Activated T-helper 9 cell treated with anti-CD3 and anti-CD28 coated beads, Interleukin-2, amount 50 U/mL, for 16 hours (primary cell): Measurements from ENCODE around the gene MAL.

Source experiments
- DNase-seq: peaks from one replicate; pipeline ENCODE4 v3.0.0-alpha.2; 2020; ENCODE audit warnings: low read depth

MAL gene

DNA sequence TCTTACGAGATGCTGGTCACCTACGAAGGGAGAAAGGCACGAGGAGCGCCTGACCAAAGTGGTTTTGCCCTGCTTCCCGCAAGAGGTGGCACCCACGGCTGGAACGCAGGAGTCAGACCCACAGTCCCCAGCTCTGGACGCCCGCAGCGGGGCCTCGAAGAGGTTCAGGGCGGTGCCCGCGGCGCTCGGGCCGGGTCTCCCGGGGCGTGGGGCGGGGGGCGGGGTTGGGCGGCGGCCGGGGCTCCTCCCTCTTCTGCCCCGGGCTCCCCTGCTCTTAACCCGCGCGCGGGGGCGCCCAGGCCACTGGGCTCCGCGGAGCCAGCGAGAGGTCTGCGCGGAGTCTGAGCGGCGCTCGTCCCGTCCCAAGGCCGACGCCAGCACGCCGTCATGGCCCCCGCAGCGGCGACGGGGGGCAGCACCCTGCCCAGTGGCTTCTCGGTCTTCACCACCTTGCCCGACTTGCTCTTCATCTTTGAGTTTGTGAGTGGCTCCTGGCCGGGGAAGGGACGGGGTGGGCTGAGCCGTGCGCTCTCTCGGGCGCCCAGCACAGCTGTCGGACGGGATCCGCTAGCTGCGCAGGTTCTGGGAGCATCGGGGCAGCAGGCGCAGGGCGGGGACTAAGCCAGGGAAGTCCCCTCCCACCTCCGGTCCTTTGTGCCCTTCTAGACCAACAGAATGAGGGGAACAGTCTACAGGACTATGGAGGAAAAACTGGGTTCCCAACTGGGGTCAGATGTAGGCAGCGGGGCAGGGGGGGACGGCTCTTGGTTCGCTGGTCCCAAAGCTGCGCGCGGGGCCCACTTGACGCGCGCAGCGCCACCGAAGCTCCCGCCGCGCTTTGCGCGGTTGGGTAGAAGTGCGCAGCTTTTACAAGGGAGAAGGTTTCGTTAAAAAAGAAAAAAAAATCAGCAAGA is at the start of gene MAL:
MAL (plus strand) TSS at position 303 of the 914 bp plus-strand sequence; CDS start at position 388, 85 bp downstream.
- peak; percentile 38 for DNase-seq

DNA sequence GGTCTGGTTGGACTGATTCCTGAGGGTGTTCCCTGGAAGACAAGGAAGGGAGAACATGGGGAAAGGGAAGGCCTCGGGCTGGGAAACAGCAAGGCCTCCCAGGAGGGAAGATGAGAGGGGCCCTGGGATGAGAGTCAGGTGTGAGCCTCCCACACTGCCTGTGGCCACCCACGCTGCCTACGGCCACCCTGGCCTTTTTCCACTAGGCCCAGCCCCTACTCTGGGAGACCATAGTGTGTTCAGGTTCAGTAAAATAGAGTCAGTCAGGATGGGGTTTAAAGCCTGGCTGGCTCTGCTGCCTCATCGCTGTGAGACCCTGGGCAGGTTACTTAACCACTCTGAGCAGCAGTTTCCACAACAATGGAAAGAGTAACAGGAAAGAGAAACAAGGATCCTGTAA is 47.7 kb upstream of the MAL start:
- no peak for DNase-seq

DNA sequence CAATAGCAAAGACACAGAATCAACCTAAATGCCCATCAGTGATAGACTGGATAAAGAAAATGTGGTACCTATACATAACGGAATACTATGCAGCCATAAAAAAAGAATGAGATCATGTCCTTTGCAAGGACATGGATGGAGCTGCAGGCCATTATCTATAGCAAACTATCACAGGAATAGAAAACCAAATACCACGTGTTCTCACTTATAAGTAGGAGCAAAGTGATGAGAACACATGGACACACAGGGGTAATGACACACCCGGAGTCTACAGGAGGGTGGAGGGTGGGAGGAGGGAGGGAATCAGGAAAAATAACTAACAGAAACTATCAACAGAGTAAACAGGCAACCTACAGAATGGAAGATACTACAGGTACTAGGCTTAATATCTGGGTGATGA is 46.6 kb upstream of the MAL start:
- DNase-seq, result no peak

DNA sequence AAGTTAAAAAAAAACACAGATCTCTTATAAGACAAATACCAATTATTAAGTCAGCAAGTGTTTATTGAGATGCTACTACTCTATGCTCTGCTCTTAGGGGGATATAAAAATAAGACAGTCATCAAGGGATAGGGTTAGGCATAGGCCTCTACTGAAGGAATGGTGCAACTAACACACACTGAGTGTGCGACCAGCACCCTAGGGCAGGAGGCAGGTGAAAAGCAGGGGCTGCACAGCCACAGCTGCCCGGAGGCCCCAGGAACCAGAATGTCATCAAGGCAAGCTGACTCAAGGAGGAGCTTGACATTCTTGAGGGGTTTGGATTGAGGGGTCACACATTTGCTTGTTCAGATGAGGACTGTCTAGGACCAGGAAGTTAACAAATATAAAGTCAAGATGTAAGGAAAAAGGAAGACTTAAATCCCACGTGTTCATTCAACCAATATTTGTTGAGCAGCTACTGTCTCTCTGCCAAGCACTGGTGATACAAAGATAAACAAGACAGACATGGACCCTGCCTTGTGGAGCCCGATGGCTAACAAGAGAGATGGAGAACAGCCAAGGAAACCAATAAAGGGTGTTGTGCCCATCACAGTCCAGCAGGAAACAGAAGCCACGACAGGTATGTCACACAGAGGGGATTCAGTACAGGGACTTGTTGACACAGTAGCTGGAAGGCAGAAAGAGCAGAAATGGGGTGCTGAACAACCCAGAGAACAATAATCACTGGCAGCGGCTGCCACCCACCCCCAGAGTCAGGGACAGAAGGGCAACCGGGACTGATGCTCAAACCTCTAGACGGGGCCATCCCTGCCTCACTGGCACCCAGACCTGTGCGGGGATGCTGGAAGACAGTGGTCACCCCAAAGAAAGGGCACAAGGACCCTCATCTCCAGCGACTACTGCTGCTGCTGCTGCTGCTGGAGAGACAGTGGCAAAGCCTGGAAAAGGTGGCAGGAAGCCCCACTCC is 45.8 kb upstream of the MAL start:
- no peak for DNase-seq

DNA sequence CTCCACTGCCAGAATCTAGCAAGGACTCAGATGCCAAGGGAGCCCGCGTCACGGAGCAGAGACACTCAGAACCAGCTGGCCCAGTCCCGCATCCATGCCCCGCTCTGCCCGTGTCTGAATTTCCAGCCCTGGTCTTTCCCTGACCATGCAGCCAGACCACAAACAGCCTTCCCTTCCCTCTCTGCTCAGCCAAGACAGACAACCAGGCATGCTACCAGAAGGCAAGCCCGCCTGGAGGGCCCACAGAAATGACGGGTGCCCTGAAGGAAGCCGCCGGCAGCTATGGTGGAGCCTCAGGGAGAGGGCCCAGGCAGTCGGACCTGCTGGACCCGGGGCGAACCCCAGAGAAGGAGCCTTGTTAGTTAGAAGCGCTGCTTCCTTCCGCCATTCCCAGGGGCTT is 45.1 kb upstream of the MAL start:
- DNase-seq, result no peak

DNA sequence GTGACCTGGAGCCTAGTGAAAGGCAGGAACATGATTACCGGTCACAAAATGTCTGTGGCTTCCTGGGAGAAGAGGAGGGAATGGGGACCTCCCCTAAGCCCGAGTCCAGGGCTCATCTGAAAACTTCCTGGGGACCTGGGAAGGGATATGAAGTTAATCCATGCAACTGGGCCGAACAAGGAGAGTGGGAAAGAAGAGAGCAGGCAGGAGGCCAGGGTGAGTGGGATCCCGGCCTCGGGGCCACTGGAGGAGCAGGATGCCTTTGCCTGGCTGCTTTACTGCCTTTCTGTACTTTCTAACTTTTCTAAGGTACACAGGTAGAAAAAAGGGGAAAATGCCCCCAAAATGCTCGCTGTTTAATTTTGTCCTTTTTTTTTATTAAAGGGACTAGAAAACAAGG is 43.4 kb upstream of the MAL start:
- no peak for DNase-seq

DNA sequence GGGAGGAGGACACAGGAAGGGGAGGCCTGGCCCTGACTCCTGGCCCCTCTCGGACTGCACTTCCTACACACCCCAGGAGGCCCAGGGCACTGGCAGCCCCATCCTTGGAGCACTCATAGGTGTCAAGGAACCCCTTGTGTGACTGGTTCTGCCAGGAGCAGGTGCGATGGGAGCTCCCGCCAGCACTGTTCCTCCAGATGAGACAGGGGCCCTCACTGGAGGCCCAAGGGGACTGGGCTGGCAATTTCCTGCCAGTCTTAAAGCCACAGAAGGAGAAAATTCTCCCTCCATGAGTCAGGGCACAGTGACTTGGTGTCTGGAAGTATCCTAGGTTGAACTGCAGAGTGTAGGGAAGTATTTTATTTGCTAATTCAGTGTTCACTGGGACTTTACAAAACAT is 42.8 kb upstream of the MAL start:
- DNase-seq, result no peak

DNA sequence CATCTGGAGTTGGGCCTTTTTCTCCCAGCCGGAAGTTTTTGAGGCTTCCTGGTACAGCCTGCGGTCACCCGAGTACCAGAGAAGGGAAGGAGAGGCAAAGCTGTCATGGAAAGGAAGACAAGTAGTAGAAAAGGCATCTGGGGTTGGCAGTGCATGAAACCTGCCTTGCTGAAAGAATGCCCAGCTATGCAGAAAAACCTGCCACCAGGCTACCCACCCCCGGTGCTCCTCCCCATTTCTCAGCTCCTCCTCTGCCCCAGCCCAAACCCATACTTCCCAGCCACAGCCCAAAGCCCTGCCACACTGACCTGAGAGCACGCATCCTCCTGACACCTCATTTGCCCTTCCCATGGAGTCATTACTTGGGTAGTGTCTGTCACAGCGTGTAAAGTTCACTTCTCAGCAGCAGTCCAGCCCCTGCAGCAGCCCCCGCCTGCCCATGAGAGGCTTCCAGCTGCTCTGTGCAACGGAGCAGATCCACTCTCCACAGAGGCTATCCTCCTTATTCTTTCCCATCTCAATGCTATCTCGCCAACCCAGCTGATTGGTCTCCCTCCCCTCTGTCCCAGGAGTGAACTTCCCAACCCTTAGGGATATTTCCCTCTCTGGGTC is 40.4 kb upstream of the MAL start:
- no peak for DNase-seq

DNA sequence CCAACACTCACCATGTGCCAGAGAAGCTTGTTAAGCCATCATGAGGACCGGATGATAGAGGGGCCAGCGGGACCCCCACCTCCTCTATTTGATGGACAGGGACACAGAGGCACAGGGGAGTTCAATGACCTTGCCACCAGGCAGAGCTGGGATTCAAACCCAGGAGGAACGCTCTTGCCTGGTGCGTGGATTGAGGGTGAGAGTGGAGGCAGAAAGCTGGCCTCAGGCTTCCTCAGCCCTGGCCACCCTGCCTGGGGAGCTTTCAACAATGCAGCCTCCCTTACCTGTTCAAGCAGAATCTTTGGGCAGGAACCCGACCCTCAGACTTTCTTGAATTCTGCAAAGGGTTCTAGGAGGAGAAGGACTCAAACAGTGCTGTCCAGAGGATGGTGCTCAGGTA is 39.9 kb upstream of the MAL start:
- DNase-seq, result no peak

DNA sequence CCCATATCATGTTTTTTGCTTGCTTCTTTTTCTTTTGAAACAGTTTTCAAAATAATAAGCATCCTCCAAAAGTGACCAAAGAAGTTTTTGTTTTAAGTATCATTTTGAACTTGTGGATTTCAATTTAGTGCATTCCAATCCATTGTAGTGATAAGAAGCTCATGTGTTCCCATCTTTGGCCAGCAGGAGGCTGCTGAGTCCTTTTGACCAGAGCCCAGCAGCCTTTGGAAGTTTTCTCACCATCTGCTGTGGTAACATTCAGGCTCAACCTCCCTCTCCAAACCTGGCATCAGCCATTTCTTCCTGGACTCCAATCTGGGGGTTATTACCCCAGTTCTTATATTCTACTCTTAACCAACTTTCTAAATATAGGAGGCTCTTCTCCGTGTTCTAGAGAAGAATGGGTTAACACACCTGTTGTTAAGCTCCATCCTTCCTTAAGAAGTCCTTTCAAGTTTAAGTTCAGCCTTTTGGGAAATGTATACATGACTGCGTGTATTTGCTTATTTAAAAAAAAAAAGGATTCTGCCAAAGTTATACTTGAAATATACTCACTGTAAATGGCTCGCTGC is 39.0 kb upstream of the MAL start:
- DNase-seq, result no peak

DNA sequence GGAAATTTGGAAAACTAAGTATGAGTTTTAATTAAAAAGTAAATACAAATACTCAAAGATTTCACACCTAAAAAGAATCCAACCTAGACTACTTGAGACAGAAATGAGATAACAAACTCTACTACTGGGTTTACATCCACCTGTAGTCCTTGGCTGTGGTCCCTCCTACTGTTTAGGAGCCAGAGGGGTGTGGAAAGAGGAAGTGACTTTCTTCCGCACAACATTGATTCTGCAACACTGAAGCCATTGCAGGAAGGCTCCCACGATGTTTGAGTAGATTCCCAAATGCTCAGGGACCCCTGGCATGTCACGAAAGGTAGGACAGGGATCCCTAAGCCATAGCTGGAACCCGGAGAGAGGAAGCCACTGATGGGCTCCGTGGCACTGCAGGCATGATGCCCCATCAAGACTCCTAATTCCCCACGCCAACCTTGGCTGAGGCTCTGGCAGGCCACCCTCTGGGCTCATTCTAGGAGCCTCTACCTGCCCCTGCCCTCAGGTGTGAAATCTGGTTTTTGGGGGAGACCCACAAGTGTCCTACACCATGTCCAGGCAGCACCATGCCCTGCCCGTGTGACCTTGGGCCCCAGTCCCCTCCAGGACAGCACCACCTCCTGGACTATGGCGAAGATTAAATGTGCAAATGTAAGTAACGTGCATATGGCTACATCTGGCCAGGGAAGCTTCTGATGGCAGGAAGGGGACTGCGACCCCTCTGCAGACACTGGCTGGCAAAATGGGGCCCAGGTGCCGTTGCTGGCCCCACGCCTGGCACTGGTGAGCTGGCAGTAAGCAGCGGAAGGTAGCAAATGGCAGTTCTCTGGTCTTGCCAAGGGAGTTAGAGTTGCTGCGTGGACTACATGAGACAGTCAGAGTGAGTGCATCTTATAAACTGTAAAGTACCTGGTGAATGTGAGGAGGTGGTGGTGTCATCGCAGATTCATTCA is 38.2 kb upstream of the MAL start:
- DNase-seq, result no peak

DNA sequence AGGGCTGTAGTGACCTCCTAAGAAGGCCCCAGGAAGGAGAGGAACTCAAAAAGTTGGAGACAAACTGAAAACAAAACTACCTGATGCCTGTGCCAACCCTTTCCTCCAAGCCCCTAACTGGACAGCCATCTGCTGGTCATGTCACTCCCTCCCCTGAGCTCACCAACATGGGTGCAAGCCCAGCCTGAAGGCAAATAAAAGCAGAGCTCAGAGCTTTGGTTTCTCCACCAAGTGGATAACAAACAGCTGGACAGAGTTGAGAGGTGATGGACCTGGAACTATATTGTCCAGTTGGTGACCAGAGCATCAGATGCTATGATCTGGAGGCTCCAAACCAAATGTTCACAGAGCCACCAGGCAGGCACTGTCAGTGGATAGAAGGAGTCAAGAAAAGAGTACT is 34.6 kb upstream of the MAL start:
- no peak for DNase-seq

DNA sequence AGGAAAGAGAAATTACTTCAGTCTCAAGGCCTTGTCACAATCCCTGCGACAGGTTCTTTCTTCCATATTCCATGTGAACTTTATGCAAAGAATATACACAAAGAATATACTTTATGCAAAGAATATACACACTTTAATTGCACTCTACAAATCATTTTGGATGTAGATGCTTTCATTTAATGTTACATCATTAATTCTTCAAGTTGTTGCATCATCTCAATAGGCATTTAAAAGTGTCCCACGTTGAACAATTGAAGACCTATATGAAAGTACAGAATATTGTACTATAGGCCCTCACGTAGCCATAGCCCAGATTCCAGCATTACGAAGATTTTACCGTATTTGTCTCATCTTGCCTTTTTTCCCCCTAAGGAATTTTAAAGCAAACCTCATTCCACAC is 33.1 kb upstream of the MAL start:
- no peak for DNase-seq

DNA sequence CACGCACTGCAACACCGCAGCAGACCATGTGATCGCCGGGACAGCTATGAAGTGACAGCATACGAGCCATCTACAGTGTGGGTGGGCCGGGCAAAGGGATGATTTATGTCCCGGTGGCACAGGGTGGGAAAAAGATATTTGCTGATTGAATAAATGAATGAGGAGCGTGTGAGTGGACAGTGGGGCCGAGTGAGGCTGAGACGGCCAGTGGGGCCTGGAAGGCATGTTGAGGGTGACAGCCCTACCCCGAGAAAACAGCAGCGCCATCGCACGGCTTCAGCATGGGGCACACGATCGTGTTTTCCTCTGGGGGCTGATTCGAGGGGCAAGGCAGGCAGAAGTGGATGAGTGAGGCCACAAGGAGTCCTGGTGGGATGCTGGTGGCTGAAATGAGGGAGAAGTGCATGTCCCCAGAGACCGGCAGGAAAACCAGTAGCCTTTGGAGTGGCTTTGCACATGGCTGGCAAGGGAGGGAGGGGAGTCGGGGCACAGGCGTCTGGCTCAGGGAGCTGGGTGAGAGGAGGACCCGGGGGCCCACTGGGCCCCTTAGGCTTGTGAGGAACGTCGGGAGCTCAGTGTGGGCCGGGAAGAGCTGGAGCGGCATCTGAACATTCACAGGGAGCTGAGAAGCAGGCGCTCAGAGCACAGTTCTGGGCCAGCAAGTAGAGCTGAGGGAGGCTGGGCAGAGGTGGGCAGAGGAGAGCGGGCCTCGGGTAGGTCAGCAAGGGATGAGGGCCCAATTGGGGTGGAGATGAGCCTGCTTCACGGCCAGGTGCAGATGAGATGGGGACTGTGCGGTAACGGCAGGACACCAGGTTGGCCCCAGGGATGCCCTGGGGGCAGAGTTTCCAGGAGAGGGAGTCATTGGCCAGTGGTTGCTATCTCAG is 32.1 kb upstream of the MAL start:
- no peak for DNase-seq

DNA sequence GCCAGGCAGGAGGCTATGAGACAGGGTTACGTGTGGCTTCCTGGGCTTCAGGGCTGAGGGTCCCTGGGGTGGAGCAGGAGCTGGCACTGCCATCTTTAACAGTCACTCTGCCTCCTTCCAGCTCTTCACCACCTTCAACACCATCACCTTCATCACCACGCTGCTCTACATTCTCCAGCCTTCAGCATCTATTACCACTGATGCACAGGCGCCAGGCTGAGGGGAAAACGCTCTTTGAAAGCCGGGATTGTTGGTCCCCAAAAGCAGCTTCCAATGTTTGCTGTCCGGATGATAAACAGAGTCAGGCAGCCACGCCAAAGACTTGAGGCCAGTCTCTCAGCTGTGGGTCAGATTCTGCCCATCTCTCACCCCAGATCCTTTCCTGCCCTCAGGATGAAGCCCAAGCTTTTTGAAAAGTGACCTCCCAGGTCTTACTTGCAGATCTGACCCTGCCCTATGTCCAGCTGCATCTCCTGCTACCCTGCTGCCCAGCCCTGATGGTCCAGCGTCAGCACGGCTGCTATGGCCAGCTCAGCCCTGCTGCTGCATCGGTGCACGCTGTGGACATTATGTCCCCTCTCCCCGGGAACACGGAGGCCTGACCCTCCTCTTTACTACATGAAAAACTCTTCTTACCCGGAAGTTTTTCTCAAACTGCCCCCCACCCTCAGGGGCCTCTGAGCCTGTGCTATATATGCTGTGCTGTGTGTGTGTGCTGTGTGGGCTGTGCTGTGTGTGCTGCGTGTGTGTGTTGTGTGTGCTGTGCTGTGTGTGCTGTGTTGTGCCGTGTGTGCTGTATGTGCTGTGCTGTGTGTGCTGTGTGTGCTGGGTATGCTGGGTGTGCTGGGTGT is 31.2 kb upstream of the MAL start:
- DNase-seq, result no peak

DNA sequence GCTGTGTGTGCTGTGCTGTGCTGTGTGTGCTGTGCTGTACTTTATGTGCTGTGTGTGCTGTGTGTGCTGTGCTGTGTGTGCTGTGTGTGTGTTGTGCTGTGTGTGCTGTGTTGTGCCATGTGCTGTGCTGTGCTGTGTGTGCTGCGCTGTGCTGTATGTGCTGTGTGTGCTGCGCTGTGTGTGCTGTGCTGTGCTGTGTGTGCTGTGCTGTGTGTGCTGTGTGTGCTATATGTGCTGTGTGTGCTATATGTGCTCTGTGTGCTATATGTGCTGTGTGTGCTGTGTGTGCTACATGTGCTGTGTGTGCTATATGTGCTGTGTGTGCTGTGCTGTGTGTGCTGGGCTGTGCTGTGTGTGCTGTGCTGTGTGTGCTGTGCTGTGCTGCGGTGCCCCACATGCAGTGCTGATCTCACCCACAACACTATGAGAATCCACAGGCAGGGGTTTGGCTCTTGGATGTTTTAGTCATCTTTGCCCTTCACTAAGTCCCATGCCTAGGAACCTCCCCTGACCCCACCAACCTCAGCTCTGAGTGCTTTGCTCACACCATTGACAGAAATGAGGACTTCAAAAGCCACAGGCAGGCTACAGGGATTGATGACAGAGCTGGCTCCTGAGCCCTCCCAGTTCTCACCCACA is 30.5 kb upstream of the MAL start:
- no peak for DNase-seq

DNA sequence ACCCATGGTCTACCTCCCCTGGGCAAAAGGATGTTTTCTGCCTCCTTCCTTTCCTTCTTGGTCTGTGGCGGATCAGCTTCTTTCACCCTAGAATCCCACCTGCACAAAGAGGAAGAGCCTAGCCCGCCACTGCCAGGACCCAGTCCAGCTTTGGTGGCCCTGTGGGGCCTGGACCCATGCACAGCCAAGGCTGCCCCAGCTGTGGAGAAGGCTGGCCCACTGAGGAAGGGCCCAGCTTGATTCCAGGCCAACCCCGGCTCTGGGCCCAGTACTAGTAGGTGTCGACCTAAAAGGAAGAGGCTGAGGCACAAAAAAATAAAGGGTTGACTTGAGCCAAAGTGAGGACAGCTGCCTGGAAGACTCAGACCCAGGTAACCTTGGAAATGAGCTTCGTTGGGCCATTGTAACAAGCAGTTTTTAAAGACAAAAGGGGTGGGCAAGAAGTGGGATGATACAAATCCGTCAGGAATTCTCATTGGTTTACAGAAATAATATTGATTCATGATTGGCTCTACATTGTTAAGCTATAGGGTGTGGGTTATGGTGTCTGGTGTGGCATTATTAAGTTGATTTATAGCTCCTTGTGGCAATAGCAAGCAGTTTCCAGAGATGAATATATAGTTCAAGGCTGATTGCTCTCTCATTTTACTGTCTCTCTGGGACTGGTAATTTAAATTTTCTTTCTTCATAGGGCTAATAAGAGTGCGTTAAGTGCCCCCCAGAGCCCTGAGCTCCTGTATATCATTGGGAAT is 29.8 kb upstream of the MAL start:
- DNase-seq, result no peak
